ENCODE measurements around the gene MAPKAPK3.

Gene MAPKAPK3

GRCh38 chr3:50657407-50657806, 40.5 kb downstream of the MAPKAPK3 start:
- Histone ChIP-seq H3K4me3 (replicated peaks; ENCODE audit: low read depth, low read length) (no peak overlapping the region), H3K36me3 (ENCODE audit: control insufficient read depth, insufficient read depth, low read length) (no peaks in the 10 kb centered on the region), H3K27me3 (replicated peaks; ENCODE audit: control insufficient read depth, insufficient read depth, low read length) (peaks cover 3% of the 10 kb centered on the region; the same call in 1 of the 2 replicates)
- no peak for TF ChIP-seq CTCF (IDR thresholded peaks at IDR 0.05; ENCODE audit: insufficient read depth, low read length, poor library complexity, severe bottlenecking)
- DNase-seq (ENCODE audit: extremely low read depth, insufficient read length) = no peak

- Histone ChIP-seq H3K27me3 (replicated peaks; ENCODE audit: control insufficient read depth, insufficient read depth, low read length) (peaks cover 3% of the 10 kb centered on the region; the same call in 1 of the 2 replicates), H3K36me3 (ENCODE audit: control insufficient read depth, insufficient read depth, low read length) (no peaks in the 10 kb centered on the region), H3K4me3 (replicated peaks; ENCODE audit: low read depth, low read length) (no peak overlapping the region)
- no peak for TF ChIP-seq CTCF (IDR thresholded peaks at IDR 0.05; ENCODE audit: insufficient read depth, low read length, poor library complexity, severe bottlenecking)
- no peak for DNase-seq (ENCODE audit: extremely low read depth, insufficient read length)
Measured at GRCh38 chr3:50657816-50658215, 40.9 kb downstream of the MAPKAPK3 start.

GRCh38 chr3:50658416-50658815, 41.5 kb downstream of the MAPKAPK3 start:
- H3K27me3 ChIP-seq (replicated peaks; ENCODE audit: control insufficient read depth, insufficient read depth, low read length) = peaks cover 3% of the 10 kb centered on the region; the same call in 1 of the 2 replicates
- no peaks in the 10 kb centered on the region for H3K36me3 ChIP-seq (ENCODE audit: control insufficient read depth, insufficient read depth, low read length)
- H3K4me3 ChIP-seq (replicated peaks; ENCODE audit: low read depth, low read length) = no peak overlapping the region
- no peak for DNase-seq (ENCODE audit: extremely low read depth, insufficient read length)
- TF ChIP-seq CTCF (IDR thresholded peaks at IDR 0.05; ENCODE audit: insufficient read depth, low read length, poor library complexity, severe bottlenecking) = no peak

- Histone ChIP-seq H3K36me3 (ENCODE audit: control insufficient read depth, insufficient read depth, low read length) (no peaks in the 10 kb centered on the region), H3K27me3 (replicated peaks; ENCODE audit: control insufficient read depth, insufficient read depth, low read length) (peaks cover 3% of the 10 kb centered on the region; the same call in 1 of the 2 replicates), H3K4me3 (replicated peaks; ENCODE audit: low read depth, low read length) (no peak overlapping the region)
- no peak for DNase-seq (ENCODE audit: extremely low read depth, insufficient read length)
- TF ChIP-seq CTCF (IDR thresholded peaks at IDR 0.05; ENCODE audit: insufficient read depth, low read length, poor library complexity, severe bottlenecking) = no peak
Measured at GRCh38 chr3:50658831-50659230, 41.9 kb downstream of the MAPKAPK3 start.

- H3K36me3 ChIP-seq (ENCODE audit: control insufficient read depth, insufficient read depth, low read length) = no peaks in the 10 kb centered on the region
- peaks cover 3% of the 10 kb centered on the region for H3K27me3 ChIP-seq (replicated peaks; ENCODE audit: control insufficient read depth, insufficient read depth, low read length)
- TF ChIP-seq CTCF (IDR thresholded peaks at IDR 0.05; ENCODE audit: insufficient read depth, low read length, poor library complexity, severe bottlenecking) = no peak
- DNase-seq (ENCODE audit: extremely low read depth, insufficient read length) = no peak
- no peak overlapping the region for H3K4me3 ChIP-seq (replicated peaks; ENCODE audit: low read depth, low read length)
Measured at GRCh38 chr3:50660386-50660785, 43.4 kb downstream of the MAPKAPK3 start.

- no peak for TF ChIP-seq CTCF (IDR thresholded peaks at IDR 0.05; ENCODE audit: insufficient read depth, low read length, poor library complexity, severe bottlenecking)
- DNase-seq (ENCODE audit: extremely low read depth, insufficient read length) = no peak
- Histone ChIP-seq H3K4me3 (replicated peaks; ENCODE audit: low read depth, low read length) (no peak overlapping the region), H3K36me3 (ENCODE audit: control insufficient read depth, insufficient read depth, low read length) (no peaks in the 10 kb centered on the region), H3K27me3 (replicated peaks; ENCODE audit: control insufficient read depth, insufficient read depth, low read length) (peaks cover 3% of the 10 kb centered on the region)
Measured at GRCh38 chr3:50661321-50661837, 44.4 kb downstream of the MAPKAPK3 start.
